GM23338 (cell line): Measurements from ENCODE around the gene ACOXL. TPM values are rescaled to one million over a fixed set of nuclear protein-coding genes. Genes with fewer than 3 reads are reported as not detected.

ENCODE experiments used
- ATAC-seq: fragments of 200-7000 bp; cut with Tn5 transposase; 3 replicates; pipeline ENCODE4 v1.9.1; 2020
- DNase-seq: peaks from one replicate; pipeline ENCODE4 v3.0.0-alpha.2; 2015; ENCODE audit warnings: low spot score
- H2AFZ ChIP-seq: fragments of 200-600 bp; sonication (generic); 2 replicates; pipeline ENCODE4 v1.8.0; 2016; ENCODE audit warnings: antibody characterized with exemption, mild to moderate bottlenecking, moderate library complexity
- H3F3A ChIP-seq: fragments of 200-600 bp; sonication (generic); replicated peaks from 2 replicates; pipeline ENCODE4 v1.8.0; 2017; ENCODE audit warnings: antibody characterized with exemption, mixed run types, low read depth
- H3K27ac ChIP-seq: fragments of 200-600 bp; sonication (generic); 2 replicates; pipeline ENCODE4 v1.6.1; 2016; ENCODE audit warnings: low read depth
- H3K27me3 ChIP-seq: fragments of 200-600 bp; sonication (generic); 2 replicates; pipeline ENCODE4 v1.8.0; 2016; ENCODE audit warnings: mild to moderate bottlenecking, mixed run types, moderate library complexity; ENCODE audit not compliant: insufficient read depth
- H3K36me3 ChIP-seq: fragments of 200-600 bp; sonication (generic); 2 replicates; pipeline ENCODE4 v1.8.0; 2016; ENCODE audit warnings: mild to moderate bottlenecking; ENCODE audit not compliant: insufficient read depth
- H3K4me1 ChIP-seq: fragments of 200-600 bp; sonication (generic); 2 replicates; pipeline ENCODE4 v1.8.0; 2016; ENCODE audit warnings: mild to moderate bottlenecking, moderate library complexity; ENCODE audit not compliant: insufficient read depth
- H3K4me2 ChIP-seq: fragments of 200-600 bp; sonication (generic); 2 replicates; pipeline ENCODE4 v1.7.1; 2017; ENCODE audit warnings: mixed run types
- H3K4me3 ChIP-seq: fragments of 200-600 bp; sonication (generic); 2 replicates; pipeline ENCODE4 v1.6.1; 2016; ENCODE audit warnings: mixed run types
- H3K79me2 ChIP-seq: fragments of 200-600 bp; sonication (generic); replicated peaks from 2 replicates; pipeline ENCODE4 v1.8.0; 2017; ENCODE audit warnings: mild to moderate bottlenecking; ENCODE audit not compliant: insufficient read depth
- H3K9me2 ChIP-seq: fragments of 200-600 bp; sonication (generic); 2 replicates; pipeline ENCODE4 v1.8.0; 2017; ENCODE audit not compliant: insufficient read depth
- H4K20me1 ChIP-seq: fragments of 200-600 bp; sonication (generic); replicated peaks from 2 replicates; pipeline ENCODE4 v1.8.0; 2017; ENCODE audit warnings: mild to moderate bottlenecking; ENCODE audit not compliant: insufficient read depth
- H3K27ac Mint-ChIP-seq: 2 replicates; pipeline ENCODE4 v1.8.0; 2020; ENCODE audit warnings: inconsistent platforms, mild to moderate bottlenecking, moderate library complexity, mixed read lengths
- H3K27me3 Mint-ChIP-seq: 3 replicates; pipeline ENCODE4 v1.8.0; 2022; ENCODE audit warnings: low read depth, mild to moderate bottlenecking, moderate library complexity, mixed read lengths, inconsistent platforms; ENCODE audit not compliant: insufficient read depth, poor library complexity
- H3K36me3 Mint-ChIP-seq: 3 replicates; pipeline ENCODE4 v1.8.0; 2021; ENCODE audit warnings: low read depth, mild to moderate bottlenecking, inconsistent platforms, moderate library complexity, mixed read lengths
- H3K4me1 Mint-ChIP-seq: 3 replicates; pipeline ENCODE4 v1.8.0; 2020; ENCODE audit warnings: mild to moderate bottlenecking, inconsistent platforms, mixed read lengths
- H3K4me3 Mint-ChIP-seq: 3 replicates; pipeline ENCODE4 v1.8.0; 2021; ENCODE audit warnings: moderate library complexity, mild to moderate bottlenecking, inconsistent platforms, mixed read lengths
- H3K9me3 Mint-ChIP-seq: 3 replicates; pipeline ENCODE4 v1.8.0; 2020; ENCODE audit warnings: moderate library complexity, mild to moderate bottlenecking, inconsistent platforms, mixed read lengths
- CREB1 ChIP-seq: fragments of 250-450 bp; sonication (Bioruptor Pico); IDR thresholded peaks from 2 replicates; pipeline ENCODE4 v1.5.0; 2020; ENCODE audit warnings: low read depth, mild to moderate bottlenecking, moderate library complexity
- EZH2 ChIP-seq: fragments of 200-600 bp; sonication (generic); IDR thresholded peaks from one replicate; pipeline ENCODE4 v1.8.0; 2017; ENCODE audit warnings: antibody characterized with exemption, mild to moderate bottlenecking, low read depth; ENCODE audit not compliant: unreplicated experiment
- EZH2phosphoT487 ChIP-seq: fragments of 200-600 bp; sonication (generic); IDR thresholded peaks from one replicate; pipeline ENCODE4 v1.8.1; 2018; ENCODE audit warnings: antibody characterized with exemption; ENCODE audit not compliant: unreplicated experiment
- JUNB ChIP-seq: IDR thresholded peaks from one replicate; pipeline ENCODE4 v1.6.1; 2016; ENCODE audit warnings: antibody characterized with exemption; ENCODE audit not compliant: unreplicated experiment
- NANOG ChIP-seq: IDR thresholded peaks from 2 replicates; pipeline ENCODE4 v1.6.1; 2016; ENCODE audit warnings: antibody characterized with exemption, borderline replicate concordance
- POLR2AphosphoS5 ChIP-seq: IDR thresholded peaks from 2 replicates; pipeline ENCODE4 v1.6.1; 2016; ENCODE audit warnings: antibody characterized with exemption, low read depth
- ZNF331 ChIP-seq: fragments of 250-450 bp; sonication (Bioruptor Pico); IDR thresholded peaks from 2 replicates; pipeline ENCODE4 v1.5.0; 2020; ENCODE audit warnings: low read depth, mild to moderate bottlenecking, moderate library complexity
- polyA plus RNA-seq: library from polyadenylated mRNA; unstranded; fragments of >200 nt; fragmentation: Nextera tagmentation; extraction: Ambion mirVana; gene quantifications from 2 replicates; pipeline ENCODE4 v1.2.1, GENCODE V29; 2016
- total RNA-seq: library from RNA; depleted of rRNA; stranded (reverse); fragments of >200 nt; shearing (Covaris generic); gene quantifications from 2 replicates; pipeline ENCODE4 v1.2.3, GENCODE V29; 2014
- TF ChIP-seq, protein P1 (sequence below): IDR thresholded peaks from one replicate; pipeline ENCODE4 v1.6.1; 2018; ENCODE audit warnings: antibody characterized with exemption; ENCODE audit not compliant: unreplicated experiment
- TF ChIP-seq, protein P2 (sequence below), 2 experiments: fragments of 200-600 bp in 1 of 2; sonication (generic) in 1 of 2; conservative IDR thresholded peaks; 2 replicates each; pipeline versions ENCODE4 v1.5.1 to v1.6.1; 2016 to 2017; ENCODE audit warnings: antibody characterized with exemption in 2 of 2, low read depth in 2 of 2, mild to moderate bottlenecking in 2 of 2, moderate library complexity in 1 of 2
- TF ChIP-seq, protein P3 (sequence below): IDR thresholded peaks from 2 replicates; pipeline ENCODE4 v1.6.1; 2016; ENCODE audit warnings: antibody characterized with exemption

Gene ACOXL
- total and polyA plus RNA-seq, 2 experiments from 2014 or later: 9.0 to 14.7 TPM

DNA sequence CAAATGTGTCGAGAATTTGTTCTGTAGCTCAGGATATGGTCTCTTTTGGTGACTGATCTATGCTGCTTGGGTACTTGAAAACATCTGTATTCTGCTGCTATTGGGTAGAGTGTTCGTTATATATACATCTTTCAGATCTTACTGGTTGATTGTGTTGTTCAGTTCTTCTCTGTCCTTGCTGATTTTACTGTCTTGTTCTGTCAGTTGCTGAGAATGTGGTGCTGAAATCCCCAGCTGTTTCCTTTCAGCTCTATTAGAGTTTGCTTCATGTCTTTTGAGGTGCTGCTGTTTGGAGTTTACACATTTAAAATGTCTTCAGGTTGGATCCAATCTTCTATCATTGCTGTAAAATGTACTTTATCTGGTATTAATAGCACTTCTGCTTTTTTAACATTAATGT lies 401.2 kb downstream of the ACOXL start (continued):
- TF ChIP-seq, protein P1, sequence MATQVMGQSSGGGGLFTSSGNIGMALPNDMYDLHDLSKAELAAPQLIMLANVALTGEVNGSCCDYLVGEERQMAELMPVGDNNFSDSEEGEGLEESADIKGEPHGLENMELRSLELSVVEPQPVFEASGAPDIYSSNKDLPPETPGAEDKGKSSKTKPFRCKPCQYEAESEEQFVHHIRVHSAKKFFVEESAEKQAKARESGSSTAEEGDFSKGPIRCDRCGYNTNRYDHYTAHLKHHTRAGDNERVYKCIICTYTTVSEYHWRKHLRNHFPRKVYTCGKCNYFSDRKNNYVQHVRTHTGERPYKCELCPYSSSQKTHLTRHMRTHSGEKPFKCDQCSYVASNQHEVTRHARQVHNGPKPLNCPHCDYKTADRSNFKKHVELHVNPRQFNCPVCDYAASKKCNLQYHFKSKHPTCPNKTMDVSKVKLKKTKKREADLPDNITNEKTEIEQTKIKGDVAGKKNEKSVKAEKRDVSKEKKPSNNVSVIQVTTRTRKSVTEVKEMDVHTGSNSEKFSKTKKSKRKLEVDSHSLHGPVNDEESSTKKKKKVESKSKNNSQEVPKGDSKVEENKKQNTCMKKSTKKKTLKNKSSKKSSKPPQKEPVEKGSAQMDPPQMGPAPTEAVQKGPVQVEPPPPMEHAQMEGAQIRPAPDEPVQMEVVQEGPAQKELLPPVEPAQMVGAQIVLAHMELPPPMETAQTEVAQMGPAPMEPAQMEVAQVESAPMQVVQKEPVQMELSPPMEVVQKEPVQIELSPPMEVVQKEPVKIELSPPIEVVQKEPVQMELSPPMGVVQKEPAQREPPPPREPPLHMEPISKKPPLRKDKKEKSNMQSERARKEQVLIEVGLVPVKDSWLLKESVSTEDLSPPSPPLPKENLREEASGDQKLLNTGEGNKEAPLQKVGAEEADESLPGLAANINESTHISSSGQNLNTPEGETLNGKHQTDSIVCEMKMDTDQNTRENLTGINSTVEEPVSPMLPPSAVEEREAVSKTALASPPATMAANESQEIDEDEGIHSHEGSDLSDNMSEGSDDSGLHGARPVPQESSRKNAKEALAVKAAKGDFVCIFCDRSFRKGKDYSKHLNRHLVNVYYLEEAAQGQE: no peak
- no peak for TF ChIP-seq ZNF331 (CRISPR knock-in tag)
- TF ChIP-seq, protein P2, sequence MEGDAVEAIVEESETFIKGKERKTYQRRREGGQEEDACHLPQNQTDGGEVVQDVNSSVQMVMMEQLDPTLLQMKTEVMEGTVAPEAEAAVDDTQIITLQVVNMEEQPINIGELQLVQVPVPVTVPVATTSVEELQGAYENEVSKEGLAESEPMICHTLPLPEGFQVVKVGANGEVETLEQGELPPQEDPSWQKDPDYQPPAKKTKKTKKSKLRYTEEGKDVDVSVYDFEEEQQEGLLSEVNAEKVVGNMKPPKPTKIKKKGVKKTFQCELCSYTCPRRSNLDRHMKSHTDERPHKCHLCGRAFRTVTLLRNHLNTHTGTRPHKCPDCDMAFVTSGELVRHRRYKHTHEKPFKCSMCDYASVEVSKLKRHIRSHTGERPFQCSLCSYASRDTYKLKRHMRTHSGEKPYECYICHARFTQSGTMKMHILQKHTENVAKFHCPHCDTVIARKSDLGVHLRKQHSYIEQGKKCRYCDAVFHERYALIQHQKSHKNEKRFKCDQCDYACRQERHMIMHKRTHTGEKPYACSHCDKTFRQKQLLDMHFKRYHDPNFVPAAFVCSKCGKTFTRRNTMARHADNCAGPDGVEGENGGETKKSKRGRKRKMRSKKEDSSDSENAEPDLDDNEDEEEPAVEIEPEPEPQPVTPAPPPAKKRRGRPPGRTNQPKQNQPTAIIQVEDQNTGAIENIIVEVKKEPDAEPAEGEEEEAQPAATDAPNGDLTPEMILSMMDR (conservative IDR thresholded peaks at IDR 0.05; ENCODE audit: low read depth in 2 of 2): no peak
- TF ChIP-seq CREB1 (CRISPR knock-in tag): no peak
- no peak for TF ChIP-seq EZH2
- TF ChIP-seq, protein P3, sequence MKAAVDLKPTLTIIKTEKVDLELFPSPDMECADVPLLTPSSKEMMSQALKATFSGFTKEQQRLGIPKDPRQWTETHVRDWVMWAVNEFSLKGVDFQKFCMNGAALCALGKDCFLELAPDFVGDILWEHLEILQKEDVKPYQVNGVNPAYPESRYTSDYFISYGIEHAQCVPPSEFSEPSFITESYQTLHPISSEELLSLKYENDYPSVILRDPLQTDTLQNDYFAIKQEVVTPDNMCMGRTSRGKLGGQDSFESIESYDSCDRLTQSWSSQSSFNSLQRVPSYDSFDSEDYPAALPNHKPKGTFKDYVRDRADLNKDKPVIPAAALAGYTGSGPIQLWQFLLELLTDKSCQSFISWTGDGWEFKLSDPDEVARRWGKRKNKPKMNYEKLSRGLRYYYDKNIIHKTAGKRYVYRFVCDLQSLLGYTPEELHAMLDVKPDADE: no peak
- no peak for TF ChIP-seq JUNB
- TF ChIP-seq NANOG: no peak
- no peak for TF ChIP-seq EZH2phosphoT487

DNA sequence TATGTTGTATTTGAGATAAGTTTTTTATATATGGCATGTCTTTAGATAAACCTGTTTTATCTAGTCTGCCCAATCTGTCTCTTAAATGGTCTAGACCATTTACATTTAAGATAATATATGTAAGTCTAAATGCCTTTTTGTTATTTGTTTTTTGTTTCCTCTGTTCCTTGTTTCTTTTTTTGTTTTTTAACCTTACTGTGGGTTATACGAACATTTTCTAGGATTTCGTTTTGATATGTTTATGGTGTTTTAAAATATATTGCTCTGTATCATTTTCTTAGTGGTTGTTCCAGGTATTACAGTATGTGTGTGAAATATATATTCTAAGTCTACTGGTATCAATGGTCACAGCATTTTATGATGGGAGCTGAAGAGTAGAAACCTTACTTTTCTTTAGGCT lies 401.7 kb downstream of the ACOXL start:
- Mint-ChIP-seq H3K9me3 (no peaks in the 10 kb centered on the region), H3K36me3 (peaks cover 35% of the 10 kb centered on the region; the same call in 2 of the 3 replicates), H3K4me3 (no peak overlapping the region), H3K4me1 (peaks cover 28% of the 10 kb centered on the region; the same call in 2 of the 3 replicates), H3K27ac (no peak overlapping the region), H3K27me3 (peaks cover 4% of the 10 kb centered on the region)
- no peak for TF ChIP-seq POLR2AphosphoS5
- TF ChIP-seq, protein P2 (conservative IDR thresholded peaks at IDR 0.05; ENCODE audit: low read depth in 2 of 2): peak in 1 of 2 experiments; percentile 43; a peak in 1 of 4 replicates
- DNase-seq (no peak), ATAC-seq (no peak)
- Histone ChIP-seq H2AFZ (no peak overlapping the region), H3K79me2 (peaks cover 98% of the 10 kb centered on the region), H3K4me3 (no peak overlapping the region), H3K4me1 (no peaks in the 10 kb centered on the region), H3F3A (no peaks in the 10 kb centered on the region), H3K27me3 (no peaks in the 10 kb centered on the region), H4K20me1 (peaks cover 45% of the 10 kb centered on the region), H3K9me2 (no peaks in the 10 kb centered on the region), H3K36me3 (peaks cover 16% of the 10 kb centered on the region; the same call in 1 of the 2 replicates), H3K4me2 (no peak overlapping the region), H3K27ac (no peak overlapping the region)
